ENCODE measurements around the gene TMEM220.

The TMEM220 gene

DNA sequence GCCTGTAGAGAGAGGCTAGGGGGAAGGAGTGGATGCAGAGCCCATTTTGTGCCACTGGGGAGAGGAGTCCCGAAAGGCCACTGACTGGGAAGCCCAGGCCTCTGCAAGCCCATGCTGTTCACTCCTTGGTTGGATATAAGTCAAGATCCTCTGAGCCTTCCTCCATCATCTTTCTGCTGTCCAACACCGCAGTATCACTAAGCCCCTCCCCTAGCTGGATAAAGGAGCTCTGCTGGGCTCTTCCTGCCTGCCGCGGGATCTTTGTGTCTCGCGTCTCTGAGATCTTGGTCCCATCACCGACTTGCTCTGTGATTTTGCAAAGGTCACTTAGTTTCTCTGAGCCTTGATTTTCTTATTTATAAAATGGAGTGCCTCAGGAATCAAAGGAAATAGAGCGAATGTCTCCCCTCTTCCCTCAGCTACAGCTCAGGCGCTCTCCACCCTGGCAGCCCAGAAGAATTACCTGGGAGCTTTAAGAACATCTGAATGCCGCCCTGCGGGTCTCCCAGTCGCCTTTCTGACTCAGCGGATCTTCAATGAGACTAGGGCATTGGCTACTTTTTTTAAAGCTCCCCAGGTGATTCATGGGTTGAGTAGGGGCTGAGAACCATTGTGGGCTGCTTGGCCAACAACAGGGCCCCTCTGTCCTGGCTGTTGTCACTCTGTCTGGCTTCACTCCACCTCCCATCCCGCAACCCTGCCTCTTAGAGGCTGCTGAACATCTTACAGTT lies 25.2 kb upstream of the TMEM220 start:
- Histone ChIP-seq H3K9ac (no peak overlapping the region), H3K4me3 (IDR thresholded peaks at IDR 0.05; ENCODE audit: insufficient read depth, low read depth, low read length) (no peak overlapping the region), H3K4me1 (ENCODE audit: low read depth, poor library complexity, severe bottlenecking) (no peaks in the 10 kb centered on the region), H3K36me3 (ENCODE audit: insufficient read depth) (no peaks in the 10 kb centered on the region), H3K27me3 (ENCODE audit: insufficient read depth, low read depth) (no peaks in the 10 kb centered on the region), H4K20me1 (ENCODE audit: insufficient read depth) (no peaks in the 10 kb centered on the region), H2AFZ (ENCODE audit: low read depth) (no peak overlapping the region), H3K4me2 (no peak overlapping the region), H3K79me2 (ENCODE audit: insufficient read depth, low read depth) (no peaks in the 10 kb centered on the region), H3K27ac (no peak overlapping the region)
- TF ChIP-seq, protein P1, sequence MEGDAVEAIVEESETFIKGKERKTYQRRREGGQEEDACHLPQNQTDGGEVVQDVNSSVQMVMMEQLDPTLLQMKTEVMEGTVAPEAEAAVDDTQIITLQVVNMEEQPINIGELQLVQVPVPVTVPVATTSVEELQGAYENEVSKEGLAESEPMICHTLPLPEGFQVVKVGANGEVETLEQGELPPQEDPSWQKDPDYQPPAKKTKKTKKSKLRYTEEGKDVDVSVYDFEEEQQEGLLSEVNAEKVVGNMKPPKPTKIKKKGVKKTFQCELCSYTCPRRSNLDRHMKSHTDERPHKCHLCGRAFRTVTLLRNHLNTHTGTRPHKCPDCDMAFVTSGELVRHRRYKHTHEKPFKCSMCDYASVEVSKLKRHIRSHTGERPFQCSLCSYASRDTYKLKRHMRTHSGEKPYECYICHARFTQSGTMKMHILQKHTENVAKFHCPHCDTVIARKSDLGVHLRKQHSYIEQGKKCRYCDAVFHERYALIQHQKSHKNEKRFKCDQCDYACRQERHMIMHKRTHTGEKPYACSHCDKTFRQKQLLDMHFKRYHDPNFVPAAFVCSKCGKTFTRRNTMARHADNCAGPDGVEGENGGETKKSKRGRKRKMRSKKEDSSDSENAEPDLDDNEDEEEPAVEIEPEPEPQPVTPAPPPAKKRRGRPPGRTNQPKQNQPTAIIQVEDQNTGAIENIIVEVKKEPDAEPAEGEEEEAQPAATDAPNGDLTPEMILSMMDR (conservative IDR thresholded peaks at IDR 0.05; ENCODE audit: low read depth, low read length) = no peak

DNA sequence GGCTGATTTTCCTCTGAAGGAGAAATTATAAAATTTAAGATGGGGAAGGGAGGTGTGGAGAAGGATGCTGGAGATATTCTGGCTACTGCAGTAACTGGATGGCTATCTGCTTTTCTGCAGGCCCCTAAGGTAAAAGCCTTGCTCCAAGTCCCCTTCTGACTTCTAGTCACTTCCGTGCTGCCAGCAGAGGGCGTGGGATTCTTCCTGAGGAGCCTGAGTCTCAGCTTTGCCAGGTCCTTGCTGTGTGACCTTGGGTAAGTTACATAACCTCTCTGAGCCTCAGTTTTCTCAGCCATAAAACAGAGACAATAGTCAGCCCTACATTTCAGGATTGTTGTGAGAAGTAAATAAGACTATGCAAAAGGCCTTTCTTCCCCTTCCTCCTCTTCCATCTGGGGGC lies 24.3 kb upstream of the TMEM220 start:
- Histone ChIP-seq H3K4me3 (IDR thresholded peaks at IDR 0.05; ENCODE audit: insufficient read depth, low read depth, low read length) (no peak overlapping the region), H4K20me1 (ENCODE audit: insufficient read depth) (no peaks in the 10 kb centered on the region), H3K79me2 (ENCODE audit: insufficient read depth, low read depth) (no peaks in the 10 kb centered on the region), H3K4me2 (no peak overlapping the region), H2AFZ (ENCODE audit: low read depth) (no peak overlapping the region), H3K27ac (no peak overlapping the region), H3K36me3 (ENCODE audit: insufficient read depth) (no peaks in the 10 kb centered on the region), H3K9ac (no peak overlapping the region), H3K27me3 (ENCODE audit: insufficient read depth, low read depth) (no peaks in the 10 kb centered on the region), H3K4me1 (ENCODE audit: low read depth, poor library complexity, severe bottlenecking) (no peaks in the 10 kb centered on the region)
- TF ChIP-seq, protein P1 (conservative IDR thresholded peaks at IDR 0.05; ENCODE audit: low read depth, low read length) = no peak

DNA sequence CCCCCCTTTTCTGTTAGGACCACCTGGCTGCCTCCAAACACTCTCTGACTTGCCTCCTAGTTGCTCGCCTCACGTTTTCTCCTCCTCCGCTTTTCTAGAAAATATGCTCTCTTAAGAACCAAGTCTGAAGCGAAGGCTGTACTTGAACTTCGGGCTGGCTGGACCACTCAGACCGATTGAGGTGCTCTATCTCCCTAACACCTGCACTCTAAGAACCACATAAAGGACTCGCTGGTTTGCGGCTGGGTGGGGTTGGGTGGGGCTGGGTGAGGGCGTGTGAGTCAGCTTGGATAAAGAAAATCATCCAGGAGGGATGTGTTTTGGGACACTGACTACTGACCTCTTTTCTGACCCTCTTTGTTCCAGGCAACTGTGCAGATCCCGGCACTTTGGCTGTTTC lies 22.9 kb upstream of the TMEM220 start:
- Histone ChIP-seq H4K20me1 (ENCODE audit: insufficient read depth) (no peaks in the 10 kb centered on the region), H3K27me3 (ENCODE audit: insufficient read depth, low read depth) (no peaks in the 10 kb centered on the region), H3K4me1 (ENCODE audit: low read depth, poor library complexity, severe bottlenecking) (no peaks in the 10 kb centered on the region), H2AFZ (ENCODE audit: low read depth) (no peak overlapping the region), H3K79me2 (ENCODE audit: insufficient read depth, low read depth) (no peaks in the 10 kb centered on the region), H3K9ac (no peak overlapping the region), H3K27ac (no peak overlapping the region), H3K4me3 (IDR thresholded peaks at IDR 0.05; ENCODE audit: insufficient read depth, low read depth, low read length) (no peak overlapping the region), H3K36me3 (ENCODE audit: insufficient read depth) (no peaks in the 10 kb centered on the region), H3K4me2 (no peak overlapping the region)
- TF ChIP-seq, protein P1 (conservative IDR thresholded peaks at IDR 0.05; ENCODE audit: low read depth, low read length) = no peak

DNA sequence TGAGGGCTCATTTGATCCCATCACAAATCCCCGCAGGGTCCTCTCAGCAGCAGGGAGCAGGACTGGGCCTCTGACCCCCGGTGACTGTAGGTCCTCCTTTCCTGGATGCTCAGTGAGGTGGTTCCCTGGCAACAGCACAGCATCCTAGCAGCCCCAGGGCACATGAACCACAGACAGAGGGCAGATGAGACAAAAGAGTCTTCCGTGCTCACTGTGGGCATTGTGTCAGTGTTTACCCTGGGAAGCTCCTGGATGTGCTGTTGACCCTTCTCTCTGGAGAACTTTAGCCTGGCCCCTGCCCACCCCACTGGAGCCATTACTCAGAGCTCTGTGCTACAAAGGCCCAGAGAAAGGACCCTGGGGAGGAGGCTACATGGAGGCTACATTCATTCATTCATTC lies 21.7 kb upstream of the TMEM220 start:
- Histone ChIP-seq H3K4me3 (IDR thresholded peaks at IDR 0.05; ENCODE audit: insufficient read depth, low read depth, low read length) (no peak overlapping the region), H3K27ac (no peak overlapping the region), H3K27me3 (ENCODE audit: insufficient read depth, low read depth) (no peaks in the 10 kb centered on the region), H3K79me2 (ENCODE audit: insufficient read depth, low read depth) (no peaks in the 10 kb centered on the region), H3K9ac (no peak overlapping the region), H3K4me2 (no peak overlapping the region), H2AFZ (ENCODE audit: low read depth) (no peak overlapping the region), H3K36me3 (ENCODE audit: insufficient read depth) (no peaks in the 10 kb centered on the region), H4K20me1 (ENCODE audit: insufficient read depth) (no peaks in the 10 kb centered on the region), H3K4me1 (ENCODE audit: low read depth, poor library complexity, severe bottlenecking) (no peaks in the 10 kb centered on the region)
- TF ChIP-seq, protein P1 (conservative IDR thresholded peaks at IDR 0.05; ENCODE audit: low read depth, low read length) = no peak
